ENCODE results near the gene CCDC39. TPM values are rescaled to one million over a fixed set of nuclear protein-coding genes. Genes with fewer than 3 reads are reported as not detected.

The CCDC39 gene
- total RNA-seq (2012; rRNA removed): 0.66 TPM in 1 of 2 replicates, not detected in the other

GRCh38 chr3:180679178-180680096, at the start of gene CCDC39:
Gene CCDC39 (minus strand): TSS chr3:180679489. CDS start chr3:180679380, 109 bp downstream.
- H3K27me3 ChIP-seq (ENCODE audit: control insufficient read depth, insufficient read depth, low read length): peaks cover 35% of the 10 kb centered on the region
- no peaks in the 10 kb centered on the region for H3K9me3 ChIP-seq (replicated peaks; ENCODE audit: low read length)
- H3K9ac ChIP-seq (ENCODE audit: low read depth, low read length): peak within 1 kb of the TSS; percentile 61
- peak within 1 kb of the TSS; percentile 82 for H3K4me3 ChIP-seq (ENCODE audit: low read length)
- H3K36me3 ChIP-seq (ENCODE audit: insufficient read depth, low read length): no peaks in the 10 kb centered on the region
- H3K4me1 ChIP-seq (ENCODE audit: control insufficient read depth, insufficient read depth, low read length): peaks cover 5% of the 10 kb centered on the region
- H3K4me2 ChIP-seq (ENCODE audit: low read length): peak within 1 kb of the TSS; percentile 99

- H3K36me3 ChIP-seq (ENCODE audit: insufficient read depth, low read length): no peaks in the 10 kb centered on the region
- no peak overlapping the region for H3K4me3 ChIP-seq (ENCODE audit: low read length)
- H3K4me1 ChIP-seq (ENCODE audit: control insufficient read depth, insufficient read depth, low read length): no peaks in the 10 kb centered on the region
- no peaks in the 10 kb centered on the region for H3K9me3 ChIP-seq (replicated peaks; ENCODE audit: low read length)
- H3K9ac ChIP-seq (ENCODE audit: low read depth, low read length): no peak overlapping the region
- H3K4me2 ChIP-seq (ENCODE audit: low read length): no peak overlapping the region
- H3K27me3 ChIP-seq (ENCODE audit: control insufficient read depth, insufficient read depth, low read length): no peaks in the 10 kb centered on the region
Observed at GRCh38 chr3:180720012-180720411, 40.7 kb upstream of the CCDC39 start.

GRCh38 chr3:180707896-180708295, 28.6 kb upstream of the CCDC39 start:
- no peaks in the 10 kb centered on the region for H3K27me3 ChIP-seq (ENCODE audit: control insufficient read depth, insufficient read depth, low read length)
- H3K4me2 ChIP-seq (ENCODE audit: low read length): no peak overlapping the region
- H3K9me3 ChIP-seq (replicated peaks; ENCODE audit: low read length): no peaks in the 10 kb centered on the region
- H3K36me3 ChIP-seq (ENCODE audit: insufficient read depth, low read length): no peaks in the 10 kb centered on the region
- no peak overlapping the region for H3K9ac ChIP-seq (ENCODE audit: low read depth, low read length)
- no peaks in the 10 kb centered on the region for H3K4me1 ChIP-seq (ENCODE audit: control insufficient read depth, insufficient read depth, low read length)
- no peak overlapping the region for H3K4me3 ChIP-seq (ENCODE audit: low read length)

- H3K4me1 ChIP-seq (ENCODE audit: control insufficient read depth, insufficient read depth, low read length): no peaks in the 10 kb centered on the region
- no peaks in the 10 kb centered on the region for H3K36me3 ChIP-seq (ENCODE audit: insufficient read depth, low read length)
- no peaks in the 10 kb centered on the region for H3K9me3 ChIP-seq (replicated peaks; ENCODE audit: low read length)
- no peak overlapping the region for H3K9ac ChIP-seq (ENCODE audit: low read depth, low read length)
- no peak overlapping the region for H3K4me2 ChIP-seq (ENCODE audit: low read length)
- no peak overlapping the region for H3K4me3 ChIP-seq (ENCODE audit: low read length)
- H3K27me3 ChIP-seq (ENCODE audit: control insufficient read depth, insufficient read depth, low read length): no peaks in the 10 kb centered on the region
Observed at GRCh38 chr3:180705619-180706018, 26.3 kb upstream of the CCDC39 start.

- Histone ChIP-seq H3K4me3 (ENCODE audit: low read length) (no peak overlapping the region), H3K9ac (ENCODE audit: low read depth, low read length) (no peak overlapping the region), H3K9me3 (replicated peaks; ENCODE audit: low read length) (no peaks in the 10 kb centered on the region)
Observed at GRCh38 chr3:180704532-180704931, 25.2 kb upstream of the CCDC39 start.

GRCh38 chr3:180700941-180701340, 21.7 kb upstream of the CCDC39 start:
- H3K4me3 ChIP-seq (ENCODE audit: low read length): no peak overlapping the region
- no peak overlapping the region for H3K4me2 ChIP-seq (ENCODE audit: low read length)
- H3K27me3 ChIP-seq (ENCODE audit: control insufficient read depth, insufficient read depth, low read length): no peaks in the 10 kb centered on the region
- no peaks in the 10 kb centered on the region for H3K36me3 ChIP-seq (ENCODE audit: insufficient read depth, low read length)
- H3K9ac ChIP-seq (ENCODE audit: low read depth, low read length): no peak overlapping the region
- H3K4me1 ChIP-seq (ENCODE audit: control insufficient read depth, insufficient read depth, low read length): no peaks in the 10 kb centered on the region
- H3K9me3 ChIP-seq (replicated peaks; ENCODE audit: low read length): no peaks in the 10 kb centered on the region

More at GRCh38 chr3:180704532-180704931, 25.2 kb upstream of the CCDC39 start:
- Histone ChIP-seq H3K27me3 (ENCODE audit: control insufficient read depth, insufficient read depth, low read length) (no peaks in the 10 kb centered on the region), H3K4me2 (ENCODE audit: low read length) (no peak overlapping the region), H3K36me3 (ENCODE audit: insufficient read depth, low read length) (no peaks in the 10 kb centered on the region), H3K4me1 (ENCODE audit: control insufficient read depth, insufficient read depth, low read length) (no peaks in the 10 kb centered on the region)

GRCh38 chr3:180698760-180699270, 19.5 kb upstream of the CCDC39 start:
- Histone ChIP-seq H3K27me3 (ENCODE audit: control insufficient read depth, insufficient read depth, low read length) (no peaks in the 10 kb centered on the region), H3K4me1 (ENCODE audit: control insufficient read depth, insufficient read depth, low read length) (no peaks in the 10 kb centered on the region), H3K9me3 (replicated peaks; ENCODE audit: low read length) (no peaks in the 10 kb centered on the region), H3K9ac (ENCODE audit: low read depth, low read length) (no peak overlapping the region), H3K4me2 (ENCODE audit: low read length) (no peak overlapping the region), H3K36me3 (ENCODE audit: insufficient read depth, low read length) (no peaks in the 10 kb centered on the region), H3K4me3 (ENCODE audit: low read length) (no peak overlapping the region)

GRCh38 chr3:180694321-180694720, 15.0 kb upstream of the CCDC39 start:
- Histone ChIP-seq H3K4me3 (ENCODE audit: low read length) (no peak overlapping the region), H3K9me3 (replicated peaks; ENCODE audit: low read length) (no peaks in the 10 kb centered on the region), H3K27me3 (ENCODE audit: control insufficient read depth, insufficient read depth, low read length) (no peaks in the 10 kb centered on the region), H3K36me3 (ENCODE audit: insufficient read depth, low read length) (no peaks in the 10 kb centered on the region), H3K9ac (ENCODE audit: low read depth, low read length) (no peak overlapping the region), H3K4me2 (ENCODE audit: low read length) (no peak overlapping the region), H3K4me1 (ENCODE audit: control insufficient read depth, insufficient read depth, low read length) (no peaks in the 10 kb centered on the region)

- H3K4me2 ChIP-seq (ENCODE audit: low read length): no peak overlapping the region
- no peaks in the 10 kb centered on the region for H3K9me3 ChIP-seq (replicated peaks; ENCODE audit: low read length)
- no peak overlapping the region for H3K9ac ChIP-seq (ENCODE audit: low read depth, low read length)
- no peaks in the 10 kb centered on the region for H3K36me3 ChIP-seq (ENCODE audit: insufficient read depth, low read length)
- H3K27me3 ChIP-seq (ENCODE audit: control insufficient read depth, insufficient read depth, low read length): no peaks in the 10 kb centered on the region
- H3K4me1 ChIP-seq (ENCODE audit: control insufficient read depth, insufficient read depth, low read length): no peaks in the 10 kb centered on the region
- H3K4me3 ChIP-seq (ENCODE audit: low read length): no peak overlapping the region
Observed at GRCh38 chr3:180693656-180694055, 14.4 kb upstream of the CCDC39 start.

GRCh38 chr3:180690061-180690460, 10.8 kb upstream of the CCDC39 start:
- H3K9ac ChIP-seq (ENCODE audit: low read depth, low read length): no peak overlapping the region
- no peak overlapping the region for H3K4me2 ChIP-seq (ENCODE audit: low read length)
- no peak overlapping the region for H3K4me3 ChIP-seq (ENCODE audit: low read length)

GRCh38 chr3:180684807-180685206, 5.5 kb upstream of the CCDC39 start:
- Histone ChIP-seq H3K27me3 (ENCODE audit: control insufficient read depth, insufficient read depth, low read length) (peaks cover 16% of the 10 kb centered on the region), H3K4me1 (ENCODE audit: control insufficient read depth, insufficient read depth, low read length) (peaks cover 3% of the 10 kb centered on the region), H3K9ac (ENCODE audit: low read depth, low read length) (no peak overlapping the region), H3K36me3 (ENCODE audit: insufficient read depth, low read length) (no peaks in the 10 kb centered on the region), H3K4me2 (ENCODE audit: low read length) (no peak overlapping the region), H3K9me3 (replicated peaks; ENCODE audit: low read length) (no peaks in the 10 kb centered on the region), H3K4me3 (ENCODE audit: low read length) (no peak overlapping the region)

More at GRCh38 chr3:180690061-180690460, 10.8 kb upstream of the CCDC39 start:
- Histone ChIP-seq H3K4me1 (ENCODE audit: control insufficient read depth, insufficient read depth, low read length) (no peaks in the 10 kb centered on the region), H3K9me3 (replicated peaks; ENCODE audit: low read length) (no peaks in the 10 kb centered on the region), H3K36me3 (ENCODE audit: insufficient read depth, low read length) (no peaks in the 10 kb centered on the region), H3K27me3 (ENCODE audit: control insufficient read depth, insufficient read depth, low read length) (no peaks in the 10 kb centered on the region)
